ENCODE results near the gene MAP3K5. TPM values are rescaled to one million over a fixed set of nuclear protein-coding genes. Genes with fewer than 3 reads are reported as not detected.

The MAP3K5 gene
- total RNA-seq, 1 donor from 2014 or later: 0.09 TPM

- no peak for DNase-seq (ENCODE audit: low read depth, low spot score)
- Mint-ChIP-seq H3K4me1 (no peaks in the 10 kb centered on the region), H3K4me3 (no peak overlapping the region), H3K36me3 (ENCODE audit: low read depth) (no peaks in the 10 kb centered on the region), H3K9me3 (no peaks in the 10 kb centered on the region), H3K27me3 (ENCODE audit: low read depth) (no peaks in the 10 kb centered on the region), H3K27ac (ENCODE audit: unreplicated experiment) (no peak overlapping the region)
- TF ChIP-seq CTCF (conservative IDR thresholded peaks at IDR 0.05): no peak
These were observed 136.2 kb downstream of the MAP3K5 start for GRCh38 chr6:136656121-136656520.

GRCh38 chr6:136655239-136656014 lies 136.8 kb downstream of the MAP3K5 start:
- Mint-ChIP-seq H3K27ac (ENCODE audit: unreplicated experiment) (no peak overlapping the region), H3K9me3 (no peaks in the 10 kb centered on the region), H3K4me3 (no peak overlapping the region), H3K36me3 (ENCODE audit: low read depth) (no peaks in the 10 kb centered on the region), H3K4me1 (no peaks in the 10 kb centered on the region), H3K27me3 (ENCODE audit: low read depth) (no peaks in the 10 kb centered on the region)
- no peak for TF ChIP-seq CTCF (conservative IDR thresholded peaks at IDR 0.05)
- no peak for DNase-seq (ENCODE audit: low read depth, low spot score)

GRCh38 chr6:136654086-136654485 lies 138.2 kb downstream of the MAP3K5 start:
- no peak overlapping the region for H3K27ac Mint-ChIP-seq (ENCODE audit: unreplicated experiment)
- H3K9me3 Mint-ChIP-seq: no peaks in the 10 kb centered on the region
- TF ChIP-seq CTCF (conservative IDR thresholded peaks at IDR 0.05): peak; percentile 45
- DNase-seq (ENCODE audit: low read depth, low spot score): no peak
- H3K4me3 Mint-ChIP-seq: no peak overlapping the region
- no peaks in the 10 kb centered on the region for H3K36me3 Mint-ChIP-seq (ENCODE audit: low read depth)
- H3K27me3 Mint-ChIP-seq (ENCODE audit: low read depth): no peaks in the 10 kb centered on the region
- H3K4me1 Mint-ChIP-seq: no peaks in the 10 kb centered on the region

GRCh38 chr6:136652656-136653055 lies 139.6 kb downstream of the MAP3K5 start:
- Mint-ChIP-seq H3K4me3 (no peak overlapping the region), H3K27ac (ENCODE audit: unreplicated experiment) (no peak overlapping the region), H3K9me3 (no peaks in the 10 kb centered on the region), H3K36me3 (ENCODE audit: low read depth) (no peaks in the 10 kb centered on the region), H3K27me3 (ENCODE audit: low read depth) (no peaks in the 10 kb centered on the region), H3K4me1 (no peaks in the 10 kb centered on the region)
- no peak for TF ChIP-seq CTCF (conservative IDR thresholded peaks at IDR 0.05)
- no peak for DNase-seq (ENCODE audit: low read depth, low spot score)

- Mint-ChIP-seq H3K9me3 (no peaks in the 10 kb centered on the region), H3K36me3 (ENCODE audit: low read depth) (no peaks in the 10 kb centered on the region), H3K4me1 (no peaks in the 10 kb centered on the region), H3K4me3 (no peak overlapping the region), H3K27me3 (ENCODE audit: low read depth) (no peaks in the 10 kb centered on the region), H3K27ac (ENCODE audit: unreplicated experiment) (no peak overlapping the region)
- no peak for TF ChIP-seq CTCF (conservative IDR thresholded peaks at IDR 0.05)
- no peak for DNase-seq (ENCODE audit: low read depth, low spot score)
These were observed 140.3 kb downstream of the MAP3K5 start for GRCh38 chr6:136651982-136652381.
